Measurements from ENCODE around the gene ATP8A2. TPM values are rescaled to one million over a fixed set of nuclear protein-coding genes. Genes with fewer than 3 reads are reported as not detected.

The ATP8A2 gene
- total and polyA plus RNA-seq, 7 donors = under 0.01 to 2.2 (median 1.2) TPM; not detected in 1

GRCh38 chr13:25679159-25679558 lies 307.4 kb downstream of the ATP8A2 start:
- no peak overlapping the region for H3K4me3 ChIP-seq
- intact Hi-C loops (cut with DNase I) = no loop called here
- H3K27ac ChIP-seq = no peak overlapping the region
- H3K36me3 ChIP-seq = no peaks in the 10 kb centered on the region
- H3K27me3 ChIP-seq = no peaks in the 10 kb centered on the region
- WGBS, 2 donors = 90 to 93% methylated on average over 2 of the region's 2 CpGs
- no peaks in the 10 kb centered on the region for H3K9me3 ChIP-seq
- DNase-seq = no peak
- TF ChIP-seq POLR2A (IDR thresholded peaks at IDR 0.05) (no peak), CTCF (IDR thresholded peaks at IDR 0.05) (no peak), POLR2AphosphoS5 (IDR thresholded peaks at IDR 0.05) (no peak), EP300 (IDR thresholded peaks at IDR 0.05) (no peak)
- no peaks in the 10 kb centered on the region for H3K4me1 ChIP-seq

GRCh38 chr13:25679936-25680335 lies 308.2 kb downstream of the ATP8A2 start:
- TF ChIP-seq POLR2AphosphoS5 (IDR thresholded peaks at IDR 0.05) = no peak
- no peak for TF ChIP-seq CTCF (IDR thresholded peaks at IDR 0.05)
- no peak for TF ChIP-seq EP300 (IDR thresholded peaks at IDR 0.05)
- TF ChIP-seq POLR2A (IDR thresholded peaks at IDR 0.05) = no peak
- H3K9me3 ChIP-seq = no peaks in the 10 kb centered on the region
- no peak for DNase-seq
- 75 to 86% methylated on average over 5 of the region's 5 CpGs for WGBS, 2 donors
- H3K36me3 ChIP-seq = no peaks in the 10 kb centered on the region
- peaks cover 0 to 5% (median 0%) of the 10 kb centered on the region in 4 donors for H3K4me1 ChIP-seq
- no peak overlapping the region for H3K27ac ChIP-seq
- no peak overlapping the region for H3K4me3 ChIP-seq
- intact Hi-C loops (cut with DNase I) = no loop called here
- no peaks in the 10 kb centered on the region for H3K27me3 ChIP-seq

- Histone ChIP-seq H3K36me3 (no peaks in the 10 kb centered on the region), H3K27ac (no peak overlapping the region), H3K9me3 (no peaks in the 10 kb centered on the region), H3K4me3 (no peak overlapping the region), H3K4me1 (peaks cover 0 to 8% (median 0%) of the 10 kb centered on the region in 4 donors), H3K27me3 (no peaks in the 10 kb centered on the region)
- DNase-seq = no peak
- intact Hi-C loops (cut with DNase I) = no loop called here
- TF ChIP-seq EP300 (IDR thresholded peaks at IDR 0.05) (no peak), POLR2AphosphoS5 (IDR thresholded peaks at IDR 0.05) (no peak), CTCF (IDR thresholded peaks at IDR 0.05) (no peak), POLR2A (IDR thresholded peaks at IDR 0.05) (no peak)
- WGBS, 2 donors = 91 to 95% methylated on average over 9 of the region's 9 CpGs
Measured at GRCh38 chr13:25682276-25682675, 310.5 kb downstream of the ATP8A2 start.

- intact Hi-C loops (cut with DNase I) = no loop called here
- DNase-seq = no peak
- Histone ChIP-seq H3K4me1 (peaks cover 0 to 8% (median 0%) of the 10 kb centered on the region in 4 donors), H3K27me3 (no peaks in the 10 kb centered on the region), H3K4me3 (no peak overlapping the region), H3K27ac (no peak overlapping the region), H3K9me3 (no peaks in the 10 kb centered on the region), H3K36me3 (no peaks in the 10 kb centered on the region)
- TF ChIP-seq CTCF (IDR thresholded peaks at IDR 0.05) = no peak
- TF ChIP-seq POLR2A (IDR thresholded peaks at IDR 0.05) = no peak
- TF ChIP-seq EP300 (IDR thresholded peaks at IDR 0.05) = no peak
- TF ChIP-seq POLR2AphosphoS5 (IDR thresholded peaks at IDR 0.05) = no peak
- whole genome bisulfite sequencing, 2 donors = 83 to 90% methylated on average over 4 of the region's 4 CpGs
Measured at GRCh38 chr13:25683056-25683455, 311.3 kb downstream of the ATP8A2 start.
